HG02970 (cell line): ENCODE measurements around the gene SKA2.
"Not testable (repeated sequence)": the region's sequence is repeated elsewhere in the genome, so short reads cannot be mapped to it uniquely, and the experiment has no call there.

ENCODE experiments used
- ATAC-seq: cut with Tn5 transposase; IDR thresholded peaks from one replicate; pipeline ENCODE4 v1.9.1; 2021; ENCODE audit warnings: mild to moderate bottlenecking, moderate library complexity, moderate number of reproducible peaks; ENCODE audit not compliant: unreplicated experiment, low FRiP score

SKA2 gene, protein sequence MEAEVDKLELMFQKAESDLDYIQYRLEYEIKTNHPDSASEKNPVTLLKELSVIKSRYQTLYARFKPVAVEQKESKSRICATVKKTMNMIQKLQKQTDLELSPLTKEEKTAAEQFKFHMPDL

DNA sequence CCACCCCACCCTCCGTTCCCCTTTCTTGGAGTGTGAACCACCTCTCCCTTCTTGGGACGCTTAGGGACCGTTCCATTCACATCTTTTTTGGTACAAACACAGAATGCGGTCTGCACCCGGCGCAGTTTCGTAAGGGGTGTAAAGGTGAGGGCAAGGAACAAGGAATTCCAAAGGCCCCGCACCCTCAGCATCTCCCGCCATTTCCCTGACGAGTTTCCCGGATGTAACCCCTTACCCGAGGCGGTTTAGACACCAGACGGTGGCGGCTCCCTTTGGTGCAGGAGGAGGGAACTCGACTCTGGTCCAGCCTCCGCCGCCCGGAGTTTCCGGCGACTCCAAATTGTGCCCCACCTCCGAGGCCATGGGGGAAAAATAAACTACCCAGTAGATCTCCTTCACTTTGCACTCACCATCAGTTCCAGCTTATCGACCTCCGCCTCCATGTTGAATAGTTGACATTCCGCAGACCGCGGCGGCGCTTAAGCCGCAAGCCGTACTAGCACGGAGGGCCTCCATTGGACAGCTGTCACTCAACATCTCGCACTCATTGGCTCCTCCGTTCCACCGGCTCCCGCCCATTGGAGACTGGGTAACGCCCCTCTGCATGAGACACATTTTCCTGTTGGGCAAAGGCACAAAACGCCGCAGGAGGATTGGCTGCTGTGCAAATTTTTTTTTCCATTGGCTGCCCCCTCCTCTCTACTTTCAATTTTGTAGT lies at the start of gene SKA2:
Gene SKA2, minus strand, starts transcription at position 466 of the 718 bp plus-strand sequence. Its CDS starts 23 bp downstream, at position 443.
- ATAC-seq: peak; percentile 28

DNA sequence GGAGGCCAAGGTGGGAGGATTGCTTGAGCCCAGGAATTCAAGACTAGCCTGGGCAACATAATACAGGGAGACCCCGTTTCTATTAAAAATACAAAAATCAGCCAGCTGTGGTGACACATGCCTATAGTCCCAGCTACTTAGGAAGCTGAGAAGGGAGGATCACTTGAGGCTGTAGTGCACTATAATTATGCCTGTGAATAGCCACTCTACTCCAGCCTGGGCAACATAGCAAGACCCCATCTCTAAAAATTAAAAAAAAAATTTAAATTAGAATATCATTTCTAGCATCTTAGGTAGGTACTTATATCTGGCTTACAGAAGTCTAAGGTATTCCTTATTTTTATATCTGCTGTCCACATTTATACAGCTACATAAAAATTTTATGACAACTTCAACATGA lies 47.3 kb upstream of the SKA2 start:
- ATAC-seq: no peak

DNA sequence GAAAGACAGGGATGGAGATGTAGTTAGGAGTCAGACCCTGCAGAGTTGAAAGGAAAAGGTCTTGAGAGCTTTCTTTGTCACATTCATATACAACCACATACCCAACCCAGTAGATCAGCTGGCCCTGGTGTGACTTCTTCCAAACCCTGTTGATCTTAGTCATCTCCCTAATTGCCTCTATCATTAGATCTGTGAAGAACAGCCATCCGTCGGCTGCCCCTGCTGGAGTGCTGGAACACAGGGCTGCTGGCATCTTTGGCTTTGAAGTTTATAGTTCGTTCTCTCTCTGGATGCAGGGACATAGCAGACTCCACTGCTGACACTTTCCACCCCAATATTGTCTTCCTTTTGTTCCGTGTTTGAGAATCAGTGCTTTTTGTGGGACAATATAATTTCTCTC lies 44.4 kb upstream of the SKA2 start:
- no peak for ATAC-seq

DNA sequence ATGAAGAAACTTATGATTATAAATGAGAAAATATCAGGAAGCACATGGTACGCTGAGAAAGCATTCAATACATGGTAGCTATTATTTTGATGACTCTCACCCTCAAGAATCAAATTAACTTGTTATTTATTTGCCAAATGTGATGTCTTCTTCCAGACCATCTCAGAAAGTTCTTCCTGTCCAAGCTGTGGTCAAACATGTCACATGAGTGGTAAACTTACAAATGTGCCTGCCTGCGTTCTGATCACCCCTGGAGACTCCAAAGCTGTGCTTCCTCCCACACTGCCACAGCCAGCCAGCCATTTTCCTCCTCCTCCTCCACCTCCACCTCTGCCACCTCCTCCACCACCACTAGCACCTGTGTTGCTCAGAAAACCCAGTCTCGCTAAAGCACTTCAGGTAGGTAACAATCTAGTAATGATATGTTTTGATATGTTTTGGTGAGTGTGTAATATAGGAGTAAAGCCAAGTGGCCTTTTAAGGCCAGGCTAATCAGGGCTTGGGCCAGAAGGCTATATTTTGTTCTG lies 38.4 kb upstream of the SKA2 start:
- no peak for ATAC-seq

DNA sequence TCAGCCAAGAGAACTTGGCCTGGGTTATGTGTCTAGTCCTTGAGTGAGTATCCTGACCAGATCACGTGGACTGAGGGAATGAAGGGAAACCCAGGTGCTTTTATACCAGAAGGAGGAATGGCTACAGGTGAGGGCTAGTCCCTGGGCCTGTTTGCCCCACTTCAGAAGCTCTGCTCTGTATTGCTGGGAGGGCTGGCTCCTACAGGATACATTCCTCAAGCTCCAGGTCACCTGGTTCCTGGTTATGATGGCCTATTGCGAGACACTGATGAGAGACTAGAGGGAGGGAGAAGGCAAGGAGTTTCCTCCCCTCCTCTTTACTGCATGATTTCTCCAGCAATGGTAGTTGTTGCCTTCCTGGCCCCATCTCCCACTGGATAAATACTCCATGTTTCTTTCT lies 35.8 kb upstream of the SKA2 start:
- no peak for ATAC-seq

DNA sequence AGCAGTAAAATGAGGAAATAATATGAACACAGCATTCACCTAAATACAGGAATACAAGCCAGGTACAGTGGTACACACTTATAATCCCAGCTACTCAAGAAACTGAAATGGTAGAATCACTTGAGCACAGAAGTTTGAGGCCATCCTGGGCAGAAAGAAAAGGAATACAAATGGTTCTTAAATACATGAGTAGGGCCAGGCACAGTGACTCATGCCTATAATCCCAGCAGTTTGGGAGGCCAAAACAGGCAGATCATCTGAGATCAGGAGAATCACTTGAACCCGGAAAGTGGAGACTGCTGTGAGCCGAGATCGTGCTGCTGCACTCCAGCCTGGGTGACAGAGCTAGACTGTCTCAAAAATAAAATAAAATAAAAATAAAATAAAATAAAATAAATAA lies 31.9 kb upstream of the SKA2 start:
- no peak for ATAC-seq

DNA sequence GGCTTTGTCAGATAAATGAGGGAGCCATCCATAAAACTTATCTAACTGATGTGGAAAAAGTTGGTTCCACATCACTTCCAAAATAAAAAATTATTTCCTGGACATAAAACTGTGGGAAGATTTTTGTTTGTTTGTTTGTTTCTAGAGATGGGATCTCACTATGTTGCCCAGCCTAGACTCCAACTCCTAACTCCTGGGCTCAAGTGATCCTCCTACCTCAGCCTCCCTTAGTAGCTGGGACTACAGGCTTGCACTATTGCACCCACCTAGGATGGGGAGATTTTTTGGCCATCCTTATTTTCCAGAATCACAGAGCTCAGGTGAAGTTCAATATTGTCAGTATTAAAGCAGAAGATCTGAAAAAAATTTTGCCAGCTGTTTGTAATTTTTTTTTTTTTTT lies 31.0 kb upstream of the SKA2 start:
- no peak for ATAC-seq

DNA sequence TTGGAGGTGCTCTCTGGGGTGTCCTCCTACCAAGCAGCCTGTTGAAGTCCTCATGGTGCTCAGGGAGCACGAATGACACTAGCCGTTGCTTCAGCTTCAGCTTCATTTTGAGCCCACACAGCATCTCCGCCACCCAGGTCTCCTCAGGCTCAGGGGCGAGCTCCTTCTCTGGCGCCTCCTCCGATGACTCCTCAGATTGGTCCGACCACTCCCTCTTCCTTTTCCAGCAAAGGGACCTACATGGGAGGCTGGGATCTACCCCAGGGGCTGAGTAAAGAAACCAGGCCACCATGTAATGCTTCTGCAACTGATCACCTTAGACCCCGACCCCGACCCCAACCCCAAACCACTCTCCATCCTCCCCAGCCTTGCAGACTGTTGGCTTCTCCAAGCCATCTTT lies 26.5 kb upstream of the SKA2 start:
- ATAC-seq: no peak

DNA sequence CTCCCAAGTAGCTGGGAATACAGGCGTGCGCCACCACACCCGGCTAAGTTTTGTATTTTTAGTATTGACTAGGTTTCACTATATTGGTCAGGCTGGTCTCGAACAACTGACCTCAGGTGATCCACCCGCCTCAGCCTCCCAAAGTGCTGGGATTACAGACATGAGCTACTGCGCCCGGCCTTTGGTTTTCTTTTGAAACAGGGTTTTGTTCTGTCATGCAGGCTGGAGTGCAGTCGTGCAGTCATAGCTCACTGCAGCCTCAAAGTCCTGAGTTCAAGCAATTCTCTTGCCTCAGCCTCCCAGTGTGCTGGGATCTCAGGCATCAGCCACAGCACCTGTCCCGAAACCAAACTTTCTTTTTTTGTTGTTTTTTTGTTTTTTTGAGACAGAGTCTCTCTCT lies 25.6 kb upstream of the SKA2 start:
- ATAC-seq: no peak

DNA sequence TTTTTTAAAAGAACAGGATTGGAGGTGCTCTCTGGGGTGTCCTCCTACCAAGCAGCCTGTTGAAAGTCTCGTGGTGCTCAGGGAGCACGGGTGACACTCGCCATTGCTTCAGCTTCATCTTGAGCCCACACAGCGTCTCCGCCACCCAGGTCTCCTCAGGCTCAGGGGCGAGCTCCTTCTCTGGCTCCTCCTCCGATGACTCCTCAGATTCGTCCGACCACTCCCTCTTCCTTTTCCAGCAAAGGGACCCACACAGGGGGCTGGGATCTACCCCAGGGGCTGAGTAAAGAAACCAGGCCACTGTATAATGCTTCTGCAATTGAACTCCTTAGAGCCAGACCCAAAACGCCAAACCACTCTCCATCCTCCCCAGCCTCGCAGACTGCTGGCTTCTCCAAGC lies 24.6 kb upstream of the SKA2 start:
- ATAC-seq: not testable (repeated sequence)

DNA sequence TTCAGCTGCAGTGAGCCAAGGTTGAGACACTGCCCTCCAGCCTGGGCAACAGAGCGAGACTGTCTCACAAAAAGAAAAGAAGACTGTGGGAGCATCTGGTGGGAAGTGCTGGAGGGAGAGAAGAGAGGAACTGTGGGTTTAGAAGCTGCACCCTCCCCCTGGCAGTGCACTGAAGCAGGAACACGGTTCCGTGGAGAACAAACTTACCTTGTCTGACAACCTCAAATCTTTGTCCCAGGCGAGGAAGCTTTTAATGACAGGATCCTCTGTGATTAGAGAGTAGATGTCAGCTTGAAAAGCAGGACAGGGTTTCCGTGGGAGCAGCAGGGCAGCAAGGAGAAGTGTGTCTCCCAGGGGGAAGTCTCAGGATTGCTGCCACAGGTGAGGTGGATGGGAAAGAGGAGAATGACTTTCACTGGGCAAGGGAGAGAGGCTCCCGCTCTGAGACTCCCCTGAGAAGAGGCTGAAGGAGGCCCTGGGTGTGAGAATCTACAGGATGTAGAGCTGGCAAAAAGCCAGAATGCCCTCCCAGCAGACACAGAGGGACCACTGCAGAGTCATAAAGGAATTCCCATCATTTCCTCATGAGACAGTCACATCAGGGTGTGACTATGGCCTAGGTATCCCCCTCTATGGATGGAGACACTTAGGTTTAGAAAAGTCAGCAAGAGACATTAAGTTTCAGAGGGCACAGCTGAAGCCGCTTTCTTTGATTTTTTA lies 23.4 kb upstream of the SKA2 start:
- ATAC-seq: no peak

DNA sequence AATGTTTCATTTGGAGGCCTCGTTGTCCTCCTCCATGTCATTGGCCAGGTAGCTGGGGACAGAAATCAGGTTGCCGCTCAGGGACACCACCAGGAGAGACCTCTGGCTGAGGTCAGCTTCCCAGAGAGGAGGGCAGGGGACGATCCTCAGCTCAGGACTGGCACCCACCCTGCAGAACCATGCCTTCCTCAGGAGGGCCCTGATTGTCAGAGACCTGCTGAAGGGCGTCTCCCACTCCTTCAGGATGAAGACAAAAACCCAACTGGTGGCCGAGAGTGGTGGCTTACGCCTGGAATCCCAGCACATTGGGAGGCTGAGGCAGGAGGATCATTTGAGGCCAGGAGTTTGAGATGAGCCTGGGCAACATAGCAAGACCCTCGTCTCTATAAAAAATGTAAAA lies 20.1 kb upstream of the SKA2 start:
- no peak for ATAC-seq

DNA sequence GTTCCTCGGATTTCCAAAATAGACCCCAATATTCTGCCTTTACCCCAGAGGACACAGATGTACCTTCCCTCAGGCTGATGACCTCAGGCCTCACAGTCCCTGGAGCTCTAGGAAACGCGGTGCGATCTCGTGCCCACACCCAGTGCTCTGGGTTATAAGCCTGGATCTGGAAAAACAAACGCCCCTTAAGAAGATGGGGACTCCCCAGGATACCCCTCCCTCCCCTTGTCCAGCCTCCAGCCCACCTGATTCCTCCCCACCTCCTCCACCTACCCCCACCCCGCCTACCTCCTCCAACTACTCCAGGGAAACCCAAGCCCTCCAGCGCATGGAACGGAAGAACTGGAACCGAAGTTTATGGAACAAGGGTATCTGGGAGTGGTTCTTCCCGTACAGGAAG lies 19.7 kb upstream of the SKA2 start:
- ATAC-seq: no peak

DNA sequence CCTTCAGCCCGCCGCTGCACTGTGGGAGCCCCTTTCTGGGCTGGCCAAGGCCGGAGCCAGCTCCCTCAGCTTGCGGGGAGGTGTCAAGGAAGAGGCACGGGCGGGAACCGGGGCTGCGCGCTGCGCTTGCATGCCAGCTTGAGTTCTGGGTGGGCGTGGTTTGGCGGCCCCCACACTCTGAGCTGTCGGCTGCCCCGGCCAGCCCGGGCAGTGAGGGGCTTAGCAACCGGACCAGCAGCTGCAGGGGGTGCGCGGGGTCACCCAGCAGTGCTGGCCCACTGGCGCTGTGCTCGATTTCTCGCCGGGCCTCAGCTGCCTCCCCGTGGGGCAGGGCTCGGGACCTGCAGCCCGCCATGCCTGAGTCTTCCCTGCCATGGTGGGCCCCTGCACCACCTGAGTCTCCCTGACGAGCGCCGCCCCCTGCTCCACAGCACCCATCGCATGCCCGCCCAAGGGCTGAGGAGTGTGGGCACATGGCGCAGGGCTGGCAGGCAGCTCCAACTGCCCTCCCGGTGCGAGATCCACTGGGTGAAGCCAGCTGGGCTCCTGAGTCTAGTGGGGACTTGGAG lies 17.5 kb upstream of the SKA2 start:
- no peak for ATAC-seq

DNA sequence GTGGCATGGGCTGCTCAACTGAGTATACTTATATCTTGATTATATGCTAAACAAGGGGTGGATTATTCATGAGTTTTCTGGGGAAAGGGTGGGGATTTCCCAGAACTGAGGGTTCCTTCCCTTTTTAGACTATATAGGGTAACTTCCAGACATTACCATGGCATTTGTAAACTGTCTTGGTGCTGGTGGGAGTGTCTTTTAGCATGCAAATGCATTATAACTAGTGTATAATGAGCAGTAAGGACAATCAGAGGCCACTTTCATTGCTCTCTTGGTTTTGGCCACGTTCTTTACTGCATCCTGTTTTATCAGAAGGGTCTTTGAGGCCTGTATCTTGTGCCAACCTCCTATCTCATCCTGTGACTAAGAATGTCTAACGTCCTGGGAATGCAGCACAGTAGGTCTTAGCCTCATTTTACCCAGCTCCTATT lies 12.6 kb upstream of the SKA2 start:
- no peak for ATAC-seq

DNA sequence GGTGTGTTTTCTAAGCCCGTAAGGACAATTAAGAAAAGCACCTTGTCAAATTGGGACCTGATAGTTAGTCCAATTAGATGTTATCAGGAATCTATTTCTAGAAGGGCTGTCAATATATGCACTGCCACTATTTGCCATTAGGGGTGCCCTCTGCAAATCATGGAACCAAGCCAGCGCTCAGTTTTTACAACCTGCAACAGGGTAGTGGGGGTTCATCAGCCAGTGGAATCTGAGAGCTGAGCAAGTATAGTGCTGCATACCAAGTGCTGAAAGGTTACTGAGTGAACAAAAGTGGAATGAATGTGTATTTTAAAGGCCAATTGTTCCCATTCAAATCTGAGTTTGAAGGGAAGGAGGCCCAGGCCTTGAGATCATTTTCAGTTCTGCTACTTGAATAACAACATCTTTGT lies 11.0 kb upstream of the SKA2 start:
- no peak for ATAC-seq

DNA sequence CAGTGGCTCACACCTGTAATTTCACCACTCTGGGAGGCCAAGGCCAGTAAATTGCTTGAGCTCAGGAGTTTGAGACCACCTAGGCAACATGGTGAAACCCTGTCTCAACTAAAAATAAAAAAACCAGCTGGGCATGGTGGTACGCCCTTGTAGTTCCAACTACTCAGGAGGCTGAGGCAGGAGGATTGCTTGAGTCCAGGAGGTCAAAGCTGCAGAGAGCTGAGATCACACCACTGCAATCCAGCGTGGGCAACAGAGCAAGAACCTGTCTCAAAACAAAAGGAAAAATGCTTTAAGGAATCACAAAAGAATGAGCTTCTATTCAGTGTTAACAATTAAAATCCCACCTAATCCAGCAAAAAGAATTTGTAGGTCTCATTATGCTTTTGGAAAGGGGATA lies 6.5 kb upstream of the SKA2 start:
- no peak for ATAC-seq

DNA sequence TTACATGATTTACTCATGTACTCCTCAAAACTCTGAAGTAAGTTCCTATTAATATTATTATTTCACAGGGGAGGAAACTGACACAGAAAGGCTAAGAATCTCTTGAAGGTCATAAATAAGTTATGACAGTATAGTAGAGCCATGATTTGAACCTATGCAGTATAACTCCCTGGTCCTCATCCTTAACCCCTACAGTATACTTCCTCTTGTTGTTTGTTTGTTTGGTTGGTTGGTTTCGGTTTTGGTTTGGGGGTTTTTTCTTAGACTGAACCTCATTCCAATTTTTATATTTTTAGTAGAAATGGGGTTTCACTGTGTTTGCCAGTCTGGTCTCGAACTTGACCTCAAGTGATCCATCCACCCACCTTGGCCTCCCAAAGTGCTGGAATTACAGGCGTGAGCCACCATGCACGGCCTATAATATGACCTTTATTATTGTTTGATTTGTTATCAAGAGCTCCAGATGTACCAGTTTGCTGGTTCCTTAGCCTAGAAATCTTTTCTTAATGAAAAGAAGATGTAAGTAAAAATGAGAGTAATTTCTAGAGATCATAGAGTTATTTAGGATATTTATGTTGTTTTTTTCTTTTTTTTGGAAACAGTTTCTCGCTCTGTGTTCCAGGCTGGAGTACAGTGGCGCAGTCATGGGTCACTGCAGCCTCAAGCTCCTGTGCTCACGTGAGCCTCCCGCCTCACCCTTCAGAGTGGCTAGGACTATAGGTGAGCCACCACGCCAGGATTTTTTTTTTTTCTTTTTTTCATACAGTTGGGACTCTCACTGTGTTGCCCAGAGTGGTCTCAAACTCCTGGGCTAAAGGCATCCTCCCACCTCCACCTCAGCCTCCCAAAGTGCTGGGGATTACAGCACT lies 5.4 kb upstream of the SKA2 start:
- ATAC-seq: no peak

DNA sequence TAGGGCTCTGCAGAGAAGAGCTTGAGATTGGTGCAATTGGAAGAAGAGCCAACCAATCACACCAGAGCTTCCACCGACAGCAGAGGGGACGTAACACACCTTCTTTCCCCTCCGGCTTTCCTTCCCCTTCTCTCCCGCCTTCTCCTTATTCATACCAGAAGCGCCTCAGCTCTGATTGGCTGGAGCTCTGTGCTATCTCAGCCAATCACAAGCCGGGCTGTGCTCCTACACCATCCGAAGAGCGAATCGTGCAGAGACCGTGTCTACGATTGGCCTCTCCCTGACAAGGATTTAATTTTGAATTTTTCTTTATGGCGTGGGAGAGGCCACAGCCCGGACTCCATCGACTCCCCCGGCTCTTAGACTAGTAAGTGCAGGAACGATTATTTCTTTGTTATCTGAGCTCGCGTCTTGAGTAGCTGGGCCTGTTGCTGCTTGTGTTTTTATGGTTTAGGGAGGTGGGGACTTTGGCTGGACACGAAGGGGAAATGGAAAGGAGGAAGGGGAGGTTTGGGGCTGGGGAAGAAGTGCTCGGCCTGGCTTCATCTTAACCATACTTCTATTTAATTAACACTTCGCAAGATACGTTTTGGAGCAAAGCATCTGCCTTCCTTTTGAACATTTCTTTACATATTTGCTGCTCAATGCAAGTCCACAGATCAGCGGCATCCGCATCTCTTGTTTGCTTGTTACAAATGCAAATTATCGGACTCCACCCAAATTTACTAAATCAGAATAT lies 622 bp upstream of the SKA2 start, which contains the start of gene PRR11:
Gene PRR11, plus strand, starts transcription at position 308 of the 739 bp plus-strand sequence. CDS start 14,007 bp downstream, outside the sequence.
- ATAC-seq: peak; percentile 92
